Measurements from ENCODE around the gene KCNK5.

The KCNK5 gene

GRCh38 chr6:39197922-39198500 lies 31.3 kb downstream of the KCNK5 start:
- peak; percentile 58 for DNase-seq (ENCODE audit: low spot score)

GRCh38 chr6:39197521-39197920 lies 31.8 kb downstream of the KCNK5 start:
- peak; percentile 41 for DNase-seq (ENCODE audit: low spot score)

GRCh38 chr6:39196673-39197091 lies 32.6 kb downstream of the KCNK5 start:
- peak; percentile 53 for DNase-seq (ENCODE audit: low spot score)

GRCh38 chr6:39195792-39196385 lies 33.4 kb downstream of the KCNK5 start:
- no peak for DNase-seq (ENCODE audit: low spot score)

GRCh38 chr6:39194466-39194865 lies 34.8 kb downstream of the KCNK5 start:
- no peak for DNase-seq (ENCODE audit: low spot score)

GRCh38 chr6:39193201-39193791 lies 36.0 kb downstream of the KCNK5 start:
- DNase-seq (ENCODE audit: low spot score): no peak

- DNase-seq (ENCODE audit: low spot score): no peak
These were observed 36.5 kb downstream of the KCNK5 start for GRCh38 chr6:39192736-39193135.

- DNase-seq (ENCODE audit: low spot score): no peak
These were observed 37.9 kb downstream of the KCNK5 start for GRCh38 chr6:39191236-39191930.

GRCh38 chr6:39190545-39191235 lies 38.6 kb downstream of the KCNK5 start:
- no peak for DNase-seq (ENCODE audit: low spot score)

- DNase-seq (ENCODE audit: low spot score): peak; percentile 59
These were observed 39.2 kb downstream of the KCNK5 start for GRCh38 chr6:39189915-39190544.

- DNase-seq (ENCODE audit: low spot score): no peak
These were observed 40.1 kb downstream of the KCNK5 start for GRCh38 chr6:39189131-39189530.

GRCh38 chr6:39188571-39188970 lies 40.7 kb downstream of the KCNK5 start:
- DNase-seq (ENCODE audit: low spot score): no peak

- no peak for DNase-seq (ENCODE audit: low spot score)
These were observed 41.2 kb downstream of the KCNK5 start for GRCh38 chr6:39188098-39188450.

- DNase-seq (ENCODE audit: low spot score): peak; percentile 87
These were observed 44.2 kb downstream of the KCNK5 start for GRCh38 chr6:39184906-39185580.

GRCh38 chr6:39182604-39183003 lies 46.7 kb downstream of the KCNK5 start:
- no peak for DNase-seq (ENCODE audit: low spot score)

GRCh38 chr6:39181826-39182225 lies 47.4 kb downstream of the KCNK5 start:
- DNase-seq (ENCODE audit: low spot score): no peak

GRCh38 chr6:39181333-39181732 lies 47.9 kb downstream of the KCNK5 start:
- no peak for DNase-seq (ENCODE audit: low spot score)

- DNase-seq (ENCODE audit: low spot score): no peak
These were observed 50.5 kb downstream of the KCNK5 start for GRCh38 chr6:39178804-39179203.

GRCh38 chr6:39178235-39178634 lies 51.0 kb downstream of the KCNK5 start:
- no peak for DNase-seq (ENCODE audit: low spot score)

GRCh38 chr6:39177130-39177529 lies 52.1 kb downstream of the KCNK5 start:
- DNase-seq (ENCODE audit: low spot score): no peak

GRCh38 chr6:39173270-39173669 lies 56.0 kb downstream of the KCNK5 start:
- DNase-seq (ENCODE audit: low spot score): no peak

GRCh38 chr6:39172377-39172757 lies 56.9 kb downstream of the KCNK5 start:
- DNase-seq (ENCODE audit: low spot score): no peak

All from kidney tubule cell (primary cell).